HG02588 (cell line): ENCODE results near the gene CLPSL2.
A peak's percentile ranks its signal among the peaks of the same experiment; 100 is the strongest.
"Not testable (repeated sequence)": the region's sequence is repeated elsewhere in the genome, so short reads cannot be mapped to it uniquely, and the experiment has no call there.

ENCODE experiments used
- ATAC-seq: cut with Tn5 transposase; IDR thresholded peaks from one replicate; pipeline ENCODE4 v1.9.1; 2021; ENCODE audit warnings: mild to moderate bottlenecking, moderate library complexity; ENCODE audit not compliant: unreplicated experiment

The CLPSL2 gene, protein sequence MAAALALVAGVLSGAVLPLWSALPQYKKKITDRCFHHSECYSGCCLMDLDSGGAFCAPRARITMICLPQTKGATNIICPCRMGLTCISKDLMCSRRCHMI

DNA sequence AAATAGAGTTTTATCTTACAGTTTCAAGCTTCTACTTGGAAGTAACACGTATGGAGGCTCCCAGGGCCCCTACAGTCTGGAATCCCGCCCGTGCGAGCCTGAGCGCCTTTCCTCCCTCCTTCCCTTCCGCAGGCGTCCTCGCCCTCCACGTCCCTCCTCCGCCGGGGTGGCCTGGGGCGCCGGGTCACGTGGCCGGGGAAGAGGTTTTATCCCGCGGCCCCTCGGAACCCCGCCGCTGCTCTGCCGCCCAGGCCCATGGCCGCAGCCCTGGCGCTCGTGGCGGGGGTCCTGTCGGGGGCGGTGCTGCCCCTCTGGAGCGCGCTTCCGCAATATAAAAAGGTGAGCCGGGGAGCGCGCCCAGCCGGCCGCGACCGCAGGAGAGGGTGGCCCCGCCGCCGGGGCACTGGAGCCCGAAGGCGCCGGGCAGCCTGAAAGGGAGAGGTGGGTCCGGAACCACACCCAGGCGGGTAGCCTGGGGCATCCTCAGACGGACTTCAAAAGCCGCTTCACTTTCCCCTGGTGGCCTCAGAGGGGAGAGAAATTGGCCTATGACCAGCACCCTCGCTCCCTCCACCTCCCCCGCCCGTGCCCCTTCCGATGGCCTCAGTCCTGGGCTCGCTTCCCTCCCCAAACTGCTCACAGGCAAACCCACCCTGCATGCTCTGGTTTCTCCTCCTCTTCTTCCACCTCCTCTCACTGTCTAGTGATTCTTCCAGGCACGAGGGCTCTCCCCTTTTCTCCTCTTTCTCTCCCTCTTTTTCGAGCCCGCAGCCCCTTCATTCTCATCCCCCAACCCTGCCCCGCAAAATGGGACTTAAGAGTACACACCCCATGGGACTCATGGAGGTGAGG, at the start of gene CLPSL2:
TSS of gene CLPSL2 (plus strand) at position 235 of the 852 bp plus-strand sequence. CDS start at position 256, 21 bp downstream.
- ATAC-seq = no peak

DNA sequence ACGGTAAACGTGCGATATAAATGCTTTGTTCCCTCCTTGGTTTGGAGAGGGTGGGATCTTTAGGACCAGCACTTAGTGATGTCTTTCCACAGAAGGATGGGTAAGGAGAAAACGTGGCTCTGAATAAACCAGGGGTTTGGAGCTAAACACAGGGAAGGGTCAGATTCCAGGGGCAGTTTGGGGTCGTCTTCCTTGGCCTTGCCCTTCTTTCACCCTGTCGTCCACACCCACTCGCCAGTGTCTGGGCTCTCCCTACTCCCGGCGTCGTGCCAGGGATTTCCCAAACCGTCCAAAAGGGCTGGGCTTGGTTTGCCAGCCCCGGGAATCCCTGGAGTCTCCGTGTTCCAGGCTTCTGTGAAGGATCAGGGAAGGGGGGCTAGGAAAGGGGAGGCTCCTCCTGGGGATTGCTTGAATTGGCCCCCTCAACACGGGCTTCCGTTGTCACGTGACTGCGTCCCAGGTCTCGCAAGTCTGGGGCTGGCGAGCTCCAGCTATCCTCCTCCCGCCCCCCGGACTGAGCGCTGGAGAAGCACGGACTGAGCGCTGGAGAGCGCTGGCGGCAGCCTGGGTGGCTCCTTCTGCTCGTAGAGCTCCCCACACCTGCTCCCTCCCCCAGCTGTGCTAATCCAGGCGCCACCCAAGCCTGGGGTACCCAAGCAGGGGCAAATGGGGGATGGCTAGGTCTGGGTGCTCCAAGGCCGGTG, 49.0 kb upstream of the CLPSL2 start:
- peak; percentile 8 for ATAC-seq

DNA sequence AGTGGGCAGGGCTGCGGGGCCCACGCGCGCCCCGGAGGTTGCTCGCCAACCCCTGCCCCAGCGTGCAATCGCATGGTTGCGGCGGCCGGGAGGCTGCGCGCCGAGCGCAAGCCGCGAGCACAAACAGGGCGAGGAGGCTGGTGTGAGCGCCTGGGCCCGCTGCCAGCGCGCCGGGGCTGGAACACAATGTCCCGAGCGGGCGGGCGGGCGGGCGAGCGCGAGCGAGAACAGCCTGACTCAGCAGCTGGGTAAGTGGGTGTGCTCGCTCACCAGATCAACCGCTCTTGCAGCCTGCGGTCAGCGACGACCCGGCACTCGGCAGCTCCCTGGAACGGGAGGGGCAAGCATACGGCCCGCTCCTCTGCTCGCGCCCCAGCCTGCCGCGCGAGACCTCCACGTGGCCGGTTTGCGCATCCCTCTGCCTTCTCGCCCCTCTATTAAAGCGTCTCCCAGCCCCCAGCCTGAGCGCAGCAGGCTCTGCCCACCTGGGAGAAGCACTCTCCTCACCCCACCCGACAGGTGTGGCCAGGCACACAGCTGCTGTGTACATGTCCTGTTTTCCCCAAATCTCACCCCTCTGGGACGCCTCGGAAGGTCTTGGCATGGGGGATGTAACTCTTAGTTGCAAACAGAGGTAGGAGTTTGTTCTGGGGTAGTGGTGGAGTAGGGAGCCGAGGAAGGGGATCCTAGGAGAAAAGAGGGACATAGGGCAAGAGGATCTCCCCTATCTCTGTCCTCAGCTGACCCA, 48.3 kb upstream of the CLPSL2 start:
- peak; percentile 41 for ATAC-seq

- no peak for ATAC-seq
Observed at GRCh38 chr6:35728683-35729678, 47.4 kb upstream of the CLPSL2 start.

- no peak for ATAC-seq
Observed at GRCh38 chr6:35729722-35730121, 46.7 kb upstream of the CLPSL2 start.

DNA sequence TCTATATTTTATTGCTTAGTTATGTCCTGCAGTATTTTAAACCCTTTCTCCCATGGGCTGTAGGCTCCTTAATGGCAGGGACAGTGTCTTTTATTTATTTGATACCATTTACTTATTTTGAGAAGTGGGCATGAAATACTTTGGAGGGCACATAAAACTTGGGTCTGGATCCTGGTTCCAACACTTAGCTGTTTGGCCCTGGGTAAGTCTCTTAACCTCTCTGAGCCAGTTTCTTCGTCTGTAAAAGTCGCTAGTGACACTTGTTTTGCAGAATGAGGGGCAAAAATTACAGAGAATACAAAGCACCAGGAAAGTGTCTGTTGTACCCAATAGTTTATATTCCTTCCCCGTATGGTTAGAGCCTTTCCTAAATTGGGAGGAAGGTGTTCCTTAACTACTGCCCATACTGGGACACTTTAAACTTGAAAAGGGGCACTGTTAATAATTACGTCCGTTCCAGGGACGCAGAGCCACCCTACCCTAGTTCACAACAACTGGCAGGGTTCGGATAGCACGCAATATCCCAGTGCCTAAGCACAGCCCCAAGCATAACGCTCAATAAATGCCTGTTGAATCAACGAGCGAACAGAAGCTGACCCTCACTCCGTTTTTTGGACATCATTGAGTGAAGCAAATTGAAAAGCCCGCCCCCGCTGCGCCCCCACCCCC, 45.5 kb upstream of the CLPSL2 start:
- ATAC-seq = no peak

DNA sequence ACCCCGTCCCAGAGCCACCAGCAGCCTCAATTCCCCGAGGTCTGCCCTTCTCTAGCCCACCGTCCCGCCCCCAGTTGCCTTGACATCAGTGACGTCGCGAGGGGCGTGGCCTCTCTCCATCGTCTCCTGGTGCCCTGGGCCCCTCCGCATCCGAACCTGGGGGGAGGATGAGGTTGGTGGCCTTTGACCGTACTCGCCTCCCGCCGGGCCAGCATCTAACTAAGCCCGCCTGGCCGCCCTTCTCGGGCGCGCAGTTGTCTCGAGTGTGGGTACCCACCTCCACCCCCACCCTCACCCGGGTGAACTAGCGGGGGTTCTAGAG, 45.0 kb upstream of the CLPSL2 start:
- peak; percentile 44 for ATAC-seq

DNA sequence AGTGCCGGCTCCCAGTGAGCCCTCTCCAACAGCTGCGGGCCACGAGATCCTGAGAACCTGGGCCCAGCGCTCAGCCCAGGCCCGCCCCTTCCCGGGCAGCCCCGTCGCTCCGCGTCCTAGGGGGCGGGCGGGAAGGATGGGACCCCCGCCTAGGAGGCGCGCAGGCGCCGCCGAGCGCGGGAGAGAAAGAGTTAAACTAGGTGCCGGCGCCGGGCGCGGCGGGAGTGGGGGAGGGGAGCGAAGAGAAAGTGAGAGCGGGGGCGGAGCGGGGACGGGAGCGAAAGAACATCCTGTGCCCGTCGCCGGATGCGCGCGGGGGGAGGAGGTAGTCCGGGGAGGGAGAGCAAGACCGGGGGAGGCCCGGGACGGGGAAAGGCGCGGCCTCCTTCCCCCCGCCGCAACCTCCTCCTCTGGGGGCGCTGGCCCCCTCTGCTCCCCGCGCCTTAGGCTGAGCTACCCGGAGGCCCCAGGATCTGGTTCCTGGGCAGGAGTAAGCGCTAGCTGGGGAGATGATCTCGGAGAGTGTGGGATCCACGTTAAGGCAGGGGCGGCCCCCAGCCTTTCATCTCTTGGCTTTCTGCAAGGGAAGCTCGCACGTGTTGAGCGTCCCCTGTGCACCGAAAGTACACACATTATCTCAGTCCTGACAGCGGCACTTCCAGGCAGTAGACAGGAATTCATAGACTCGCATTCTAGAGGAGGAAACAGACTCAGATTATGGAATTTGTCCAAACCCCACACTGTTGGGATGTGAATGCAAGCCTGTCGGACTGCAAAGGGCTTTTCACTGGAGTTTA, 44.5 kb upstream of the CLPSL2 start:
- peak; percentile 40 for ATAC-seq

GRCh38 chr6:35733633-35734032, 42.8 kb upstream of the CLPSL2 start:
- no peak for ATAC-seq

DNA sequence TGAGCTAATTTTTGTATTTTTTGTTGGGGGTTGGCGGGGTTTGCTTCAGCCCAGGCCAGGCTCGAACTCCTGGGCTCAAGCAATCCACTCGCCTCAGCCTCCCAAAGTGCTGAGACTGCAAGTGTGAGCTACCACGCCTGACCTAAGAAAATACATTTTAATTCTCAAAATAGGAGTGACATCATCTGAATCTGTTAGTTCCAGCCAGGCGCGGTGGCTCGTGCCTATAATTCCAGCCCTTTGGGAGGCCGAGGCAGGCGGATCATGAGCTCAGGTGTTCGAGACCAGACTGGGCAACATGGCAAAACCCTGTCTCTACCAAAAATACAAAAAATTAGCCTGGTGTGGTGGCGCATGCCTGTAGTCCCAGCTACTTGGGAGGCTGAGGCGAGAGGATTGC, 42.1 kb upstream of the CLPSL2 start:
- ATAC-seq = not testable (repeated sequence)

- ATAC-seq = no peak
Observed at GRCh38 chr6:35735452-35735851, 40.9 kb upstream of the CLPSL2 start.

DNA sequence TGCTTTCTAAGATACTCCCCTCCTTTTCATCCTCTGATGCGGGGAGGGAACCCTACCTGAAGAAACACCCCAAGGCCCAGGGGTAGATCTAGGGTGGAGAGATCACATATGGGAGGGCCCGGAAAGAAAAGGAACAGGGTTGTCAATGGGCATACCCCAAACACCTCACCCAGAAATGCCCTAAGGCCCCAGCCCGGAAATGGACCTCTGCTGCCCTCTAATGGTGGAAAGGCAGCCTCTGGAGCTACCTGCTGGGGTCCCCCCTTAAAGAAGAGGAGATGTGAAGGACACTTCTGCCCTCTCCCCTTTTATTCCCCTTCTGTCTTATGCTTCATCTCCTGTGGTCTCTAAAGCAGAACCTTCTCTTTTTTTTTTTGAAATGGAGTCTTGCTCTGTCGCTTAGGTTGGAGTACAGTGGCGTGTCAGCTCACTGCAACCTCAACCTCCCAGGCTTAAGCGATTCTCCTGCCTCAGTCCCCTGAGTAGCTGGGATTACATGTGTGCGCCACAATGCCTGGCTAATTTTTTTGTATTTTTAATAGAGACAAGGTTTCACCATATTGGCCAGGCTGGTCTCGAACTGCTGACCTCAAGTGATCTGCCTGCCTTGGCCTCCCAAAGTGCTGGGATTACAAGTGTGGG, 40.0 kb upstream of the CLPSL2 start:
- ATAC-seq = no peak

GRCh38 chr6:35736982-35737412, 39.4 kb upstream of the CLPSL2 start, which contains the start of gene ARMC12:
Gene ARMC12, plus strand, starts transcription at chr6:35737032. Its CDS starts 77 bp downstream, at chr6:35737109.
- ATAC-seq = no peak

- no peak for ATAC-seq
Observed at GRCh38 chr6:35737413-35738211, 38.8 kb upstream of the CLPSL2 start.

DNA sequence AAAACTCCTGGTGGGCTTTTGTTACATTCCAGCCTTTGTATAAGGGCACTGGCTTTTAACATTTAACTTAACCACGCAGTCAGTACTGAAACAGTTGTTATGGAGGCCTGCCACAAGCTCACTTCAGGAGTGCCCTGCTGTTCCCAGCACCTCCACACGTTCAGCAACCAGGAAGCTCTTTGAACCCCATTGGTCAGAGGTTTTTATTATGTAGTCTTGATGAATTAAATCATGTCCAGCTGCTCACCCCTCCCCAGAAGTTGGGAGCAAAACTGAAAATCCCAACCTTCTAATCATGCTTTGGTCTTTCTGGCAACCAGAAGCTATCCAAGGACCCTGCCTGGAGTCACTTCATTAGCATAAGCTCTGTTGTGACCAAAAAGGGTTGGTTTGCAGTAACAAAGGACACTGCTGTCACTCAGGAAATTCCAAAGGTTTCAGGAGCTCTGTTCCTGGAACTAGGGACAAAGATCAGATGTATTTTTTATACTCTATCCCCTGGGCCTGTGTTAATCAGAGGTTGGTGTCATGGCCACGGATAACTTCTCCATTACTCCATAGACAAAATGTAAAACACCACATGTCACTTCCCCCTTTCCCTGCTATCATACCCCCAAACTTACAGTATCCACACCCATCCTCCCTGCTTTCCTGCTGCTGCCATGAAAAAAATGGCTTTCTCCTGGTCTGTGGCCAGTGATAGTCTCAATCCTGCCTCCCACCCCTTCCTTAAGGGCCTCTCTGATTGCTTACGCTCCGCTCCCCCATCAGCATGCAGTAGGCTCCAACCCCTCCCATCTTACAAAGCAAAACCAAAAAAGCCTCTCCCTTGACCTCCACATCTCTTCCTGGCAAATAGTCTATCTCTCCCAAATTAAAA, 36.5 kb upstream of the CLPSL2 start:
- ATAC-seq = no peak

DNA sequence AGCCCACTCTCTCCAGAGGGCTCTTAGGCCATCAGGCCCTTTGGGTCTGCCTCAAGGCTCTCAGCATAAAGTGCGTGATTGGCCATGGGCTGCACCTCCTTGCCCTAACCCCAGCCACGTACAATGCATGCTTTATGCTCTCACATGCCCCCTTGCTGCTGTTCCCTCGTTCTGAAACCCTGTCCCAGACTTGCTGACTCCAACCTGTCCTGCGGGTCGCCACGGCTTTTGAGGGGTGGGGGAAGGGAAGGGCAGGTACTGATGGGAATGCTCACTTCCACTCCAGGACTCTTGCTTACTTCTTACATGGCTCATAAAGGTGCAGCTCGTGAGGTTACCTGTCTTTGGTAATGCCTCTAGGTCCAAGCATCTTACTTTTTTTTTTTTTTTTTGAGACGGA, 33.6 kb upstream of the CLPSL2 start:
- ATAC-seq = no peak
